Measurements from ENCODE around the gene SOD3. TPM values are rescaled to one million over a fixed set of nuclear protein-coding genes. Genes with fewer than 3 reads are reported as not detected.

SOD3 gene
- total RNA-seq, 1 experiment from 2014 or later: 1.0 TPM

DNA sequence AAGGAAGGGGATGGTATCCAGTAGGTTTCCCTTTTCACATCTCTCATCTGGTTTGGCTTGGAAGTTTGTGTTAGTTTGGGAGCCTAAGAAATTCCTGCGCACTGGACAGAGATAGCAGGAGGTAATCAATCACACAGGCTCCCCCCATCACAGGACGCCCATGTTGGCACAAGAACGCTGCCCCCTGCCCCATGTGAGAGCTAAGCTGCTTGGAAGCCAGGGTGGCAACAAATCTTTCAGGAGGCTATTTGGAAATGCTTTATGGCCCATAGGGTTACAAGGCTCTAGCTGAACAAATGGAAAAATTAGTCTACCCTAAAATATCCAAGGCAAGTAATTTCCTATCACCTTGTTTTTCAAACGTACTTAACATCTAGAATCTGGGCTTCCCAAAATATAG lies 54.0 kb downstream of the SOD3 start:
- H3K36me3 ChIP-seq (ENCODE audit: control insufficient read depth, insufficient read depth, low read length): no peaks in the 10 kb centered on the region
- DNase-seq (ENCODE audit: low read depth, low spot score) (no peak), ATAC-seq (no peak)
- no peaks in the 10 kb centered on the region for H3K4me1 ChIP-seq (ENCODE audit: control insufficient read depth, insufficient read depth, low read length)
- ChIA-PET CTCF (no interaction called here), POLR2A (no interaction called here)
- TF ChIP-seq, protein P1, sequence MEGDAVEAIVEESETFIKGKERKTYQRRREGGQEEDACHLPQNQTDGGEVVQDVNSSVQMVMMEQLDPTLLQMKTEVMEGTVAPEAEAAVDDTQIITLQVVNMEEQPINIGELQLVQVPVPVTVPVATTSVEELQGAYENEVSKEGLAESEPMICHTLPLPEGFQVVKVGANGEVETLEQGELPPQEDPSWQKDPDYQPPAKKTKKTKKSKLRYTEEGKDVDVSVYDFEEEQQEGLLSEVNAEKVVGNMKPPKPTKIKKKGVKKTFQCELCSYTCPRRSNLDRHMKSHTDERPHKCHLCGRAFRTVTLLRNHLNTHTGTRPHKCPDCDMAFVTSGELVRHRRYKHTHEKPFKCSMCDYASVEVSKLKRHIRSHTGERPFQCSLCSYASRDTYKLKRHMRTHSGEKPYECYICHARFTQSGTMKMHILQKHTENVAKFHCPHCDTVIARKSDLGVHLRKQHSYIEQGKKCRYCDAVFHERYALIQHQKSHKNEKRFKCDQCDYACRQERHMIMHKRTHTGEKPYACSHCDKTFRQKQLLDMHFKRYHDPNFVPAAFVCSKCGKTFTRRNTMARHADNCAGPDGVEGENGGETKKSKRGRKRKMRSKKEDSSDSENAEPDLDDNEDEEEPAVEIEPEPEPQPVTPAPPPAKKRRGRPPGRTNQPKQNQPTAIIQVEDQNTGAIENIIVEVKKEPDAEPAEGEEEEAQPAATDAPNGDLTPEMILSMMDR (IDR thresholded peaks at IDR 0.05): no peak
- no peak for TF ChIP-seq POLR2AphosphoS5 (IDR thresholded peaks at IDR 0.05; ENCODE audit: low read depth, low read length)
- TF ChIP-seq, protein P2, sequence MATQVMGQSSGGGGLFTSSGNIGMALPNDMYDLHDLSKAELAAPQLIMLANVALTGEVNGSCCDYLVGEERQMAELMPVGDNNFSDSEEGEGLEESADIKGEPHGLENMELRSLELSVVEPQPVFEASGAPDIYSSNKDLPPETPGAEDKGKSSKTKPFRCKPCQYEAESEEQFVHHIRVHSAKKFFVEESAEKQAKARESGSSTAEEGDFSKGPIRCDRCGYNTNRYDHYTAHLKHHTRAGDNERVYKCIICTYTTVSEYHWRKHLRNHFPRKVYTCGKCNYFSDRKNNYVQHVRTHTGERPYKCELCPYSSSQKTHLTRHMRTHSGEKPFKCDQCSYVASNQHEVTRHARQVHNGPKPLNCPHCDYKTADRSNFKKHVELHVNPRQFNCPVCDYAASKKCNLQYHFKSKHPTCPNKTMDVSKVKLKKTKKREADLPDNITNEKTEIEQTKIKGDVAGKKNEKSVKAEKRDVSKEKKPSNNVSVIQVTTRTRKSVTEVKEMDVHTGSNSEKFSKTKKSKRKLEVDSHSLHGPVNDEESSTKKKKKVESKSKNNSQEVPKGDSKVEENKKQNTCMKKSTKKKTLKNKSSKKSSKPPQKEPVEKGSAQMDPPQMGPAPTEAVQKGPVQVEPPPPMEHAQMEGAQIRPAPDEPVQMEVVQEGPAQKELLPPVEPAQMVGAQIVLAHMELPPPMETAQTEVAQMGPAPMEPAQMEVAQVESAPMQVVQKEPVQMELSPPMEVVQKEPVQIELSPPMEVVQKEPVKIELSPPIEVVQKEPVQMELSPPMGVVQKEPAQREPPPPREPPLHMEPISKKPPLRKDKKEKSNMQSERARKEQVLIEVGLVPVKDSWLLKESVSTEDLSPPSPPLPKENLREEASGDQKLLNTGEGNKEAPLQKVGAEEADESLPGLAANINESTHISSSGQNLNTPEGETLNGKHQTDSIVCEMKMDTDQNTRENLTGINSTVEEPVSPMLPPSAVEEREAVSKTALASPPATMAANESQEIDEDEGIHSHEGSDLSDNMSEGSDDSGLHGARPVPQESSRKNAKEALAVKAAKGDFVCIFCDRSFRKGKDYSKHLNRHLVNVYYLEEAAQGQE (IDR thresholded peaks at IDR 0.05; ENCODE audit: insufficient read depth in 1 of 2, low read depth in 2 of 2, low read length in 1 of 2): no peak
- TF ChIP-seq TCF7L2 (IDR thresholded peaks at IDR 0.05; ENCODE audit: low read depth, low read length): no peak
- TF ChIP-seq SIN3A (IDR thresholded peaks at IDR 0.05; ENCODE audit: borderline replicate concordance, insufficient read depth, low read depth, low read length): no peak
- in situ Hi-C loops (cut with HindIII; ENCODE audit: low pct_unique_long_range_greater_than_20kb, low sequenced_read_pairs) (no loop called here), intact Hi-C loops (cut with micrococcal nuclease; ENCODE audit: unreplicated experiment) (no loop called here)
- no peaks in the 10 kb centered on the region for H3K27me3 ChIP-seq (ENCODE audit: control insufficient read depth, insufficient read depth, low read length)
- H3K9me3 ChIP-seq (ENCODE audit: control insufficient read depth, insufficient read depth, low read depth, low read length): no peaks in the 10 kb centered on the region
- BruUV-seq (replicated peaks): no TSS peak
- no peak overlapping the region for H3K4me3 ChIP-seq (ENCODE audit: low read depth in 2 of 2, low read length in 2 of 2)
- no peak overlapping the region for H3K27ac ChIP-seq (ENCODE audit: low read length)

DNA sequence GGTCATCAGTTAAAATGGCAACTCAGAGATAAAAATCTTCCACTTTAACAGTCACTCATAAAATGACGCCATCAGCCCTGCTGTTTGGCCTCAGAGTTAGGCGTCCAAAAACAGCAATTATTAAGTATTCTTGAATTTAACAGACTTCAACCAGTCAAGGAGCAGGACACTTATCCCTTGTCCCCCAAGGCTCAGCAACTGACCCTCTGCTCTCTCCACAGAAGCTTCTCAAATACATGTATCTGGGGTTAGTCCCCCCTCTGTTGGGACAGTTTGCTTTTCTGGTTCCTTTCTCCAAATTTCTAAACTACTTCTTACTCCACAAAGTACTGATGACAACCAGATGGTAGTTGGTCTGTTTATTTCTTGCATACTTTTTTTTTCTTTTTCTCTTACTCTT lies 54.4 kb downstream of the SOD3 start:
- ATAC-seq: no peak

More for the DNA sequence above, 54.4 kb downstream of the SOD3 start:
- no peak overlapping the region for H3K4me3 ChIP-seq (ENCODE audit: low read depth in 2 of 2, low read length in 2 of 2)
- H3K4me1 ChIP-seq (ENCODE audit: control insufficient read depth, insufficient read depth, low read length): no peaks in the 10 kb centered on the region
- H3K27me3 ChIP-seq (ENCODE audit: control insufficient read depth, insufficient read depth, low read length): no peaks in the 10 kb centered on the region
- DNase-seq (ENCODE audit: low read depth, low spot score): no peak
- in situ Hi-C loops (cut with HindIII; ENCODE audit: low pct_unique_long_range_greater_than_20kb, low sequenced_read_pairs) (no loop called here), intact Hi-C loops (cut with micrococcal nuclease; ENCODE audit: unreplicated experiment) (no loop called here)
- CTCF ChIA-PET: no interaction called here
- H3K9me3 ChIP-seq (ENCODE audit: control insufficient read depth, insufficient read depth, low read depth, low read length): no peaks in the 10 kb centered on the region
- H3K27ac ChIP-seq (ENCODE audit: low read length): no peak overlapping the region
- BruUV-seq (replicated peaks): no TSS peak
- TF ChIP-seq, protein P1 (IDR thresholded peaks at IDR 0.05): no peak
- H3K36me3 ChIP-seq (ENCODE audit: control insufficient read depth, insufficient read depth, low read length): no peaks in the 10 kb centered on the region
- POLR2A ChIA-PET: no interaction called here

Other genes with a start within 250 kb of the SOD3 start
- gene DHX15, start 211.0 kb upstream of the SOD3 start, total RNA-seq (2021; ENCODE audit: unreplicated experiment): 118 TPM
- 3.6 TPM for gene CCDC149, start 117.5 kb downstream of the SOD3 start, total RNA-seq (2021; ENCODE audit: unreplicated experiment)
- gene LGI2, start 235.4 kb downstream of the SOD3 start, total RNA-seq (2021; ENCODE audit: unreplicated experiment): not detected

Data from Panc1 (cell line).